ENCODE results near the gene RSPH4A.

- no peak for TF ChIP-seq EZH2 (IDR thresholded peaks at IDR 0.05; ENCODE audit: borderline replicate concordance, low read length)
- no peak for TF ChIP-seq CTCF (conservative IDR thresholded peaks at IDR 0.05 in 1 of 2, IDR thresholded peaks at IDR 0.05 in 1 of 2; ENCODE audit: extremely low read depth in 1 of 2, insufficient read depth in 1 of 2, low read depth in 1 of 2, low read length in 2 of 2)
Observed at GRCh38 chr6:116680880-116681672, 64.8 kb downstream of the RSPH4A start, which contains the start of gene KPNA5.
